GM19239 (cell line): Measurements from ENCODE around the gene TAF9.
"Not testable (repeated sequence)": the region's sequence is repeated elsewhere in the genome, so short reads cannot be mapped to it uniquely, and the experiment has no call there.

ENCODE experiments used
- DNase-seq: peaks from one replicate; pipeline ENCODE4 v3.0.0; 2011; ENCODE audit warnings: low spot score; ENCODE audit not compliant: insufficient read length
- FAIRE-seq: peaks from 2 replicates; lab custom pipeline; 2011; peaks lifted over from hg19 to GRCh38; lab: Jason Lieb, UNC

Gene TAF9

GRCh38 chr5:69369340-69370121 is at the start of gene TAF9, which contains the start of the genes AK6 and RAD17:
Gene TAF9, minus strand, starts transcription at chr5:69369520. Its CDS starts 3,783 bp downstream, at chr5:69365737.
Gene AK6, minus strand, starts transcription at chr5:69369520. Its CDS starts 30 bp downstream, at chr5:69369490.
Gene RAD17, plus strand, starts transcription at chr5:69369818. Its CDS starts 2,391 bp downstream, at chr5:69372209.
- peak; percentile 91 for FAIRE-seq

GRCh38 chr5:69418554-69418953 is 49.2 kb upstream of the TAF9 start:
- no peak for DNase-seq

More at GRCh38 chr5:69369340-69370121, at the start of gene TAF9, which contains the start of the genes AK6 and RAD17:
- DNase-seq, result peak; percentile 66

GRCh38 chr5:69416699-69417098 is 47.4 kb upstream of the TAF9 start:
- no peak for FAIRE-seq

More at GRCh38 chr5:69418554-69418953, 49.2 kb upstream of the TAF9 start:
- FAIRE-seq, result no peak

GRCh38 chr5:69416180-69416579 is 46.9 kb upstream of the TAF9 start:
- DNase-seq (no peak), FAIRE-seq (no peak)

More at GRCh38 chr5:69416699-69417098, 47.4 kb upstream of the TAF9 start:
- no peak for DNase-seq

GRCh38 chr5:69415584-69415958 is 46.3 kb upstream of the TAF9 start:
- FAIRE-seq, result no peak
- no peak for DNase-seq

GRCh38 chr5:69414885-69415583 is 45.7 kb upstream of the TAF9 start, which contains the start of gene MARVELD2:
Gene MARVELD2, plus strand, starts transcription at chr5:69415116. Its CDS starts 4,270 bp downstream, at chr5:69419386.
- peak; percentile 11 for FAIRE-seq
- DNase-seq, result peak; percentile 31

- DNase-seq (no peak), FAIRE-seq (no peak)
Measured at GRCh38 chr5:69404659-69405330, 35.5 kb upstream of the TAF9 start.

- no peak for FAIRE-seq
- DNase-seq, result no peak
Measured at GRCh38 chr5:69378376-69378775, 9.1 kb upstream of the TAF9 start.

GRCh38 chr5:69374911-69375446 is 5.7 kb upstream of the TAF9 start:
- DNase-seq (no peak), FAIRE-seq (peak; percentile 96)

- FAIRE-seq (no peak), DNase-seq (no peak)
Measured at GRCh38 chr5:69372394-69372793, 3.1 kb upstream of the TAF9 start.

GRCh38 chr5:69370335-69370734 is 1.0 kb upstream of the TAF9 start:
- peak; percentile 14 for FAIRE-seq
- not testable (repeated sequence) for DNase-seq

GRCh38 chr5:69368458-69369339 is 621 bp downstream of the TAF9 start:
- peak; percentile 31 for FAIRE-seq
- DNase-seq, result no peak

- FAIRE-seq, result no peak
- DNase-seq, result no peak
Measured at GRCh38 chr5:69367697-69368279, 1.5 kb downstream of the TAF9 start.

GRCh38 chr5:69364850-69365249 is 4.5 kb downstream of the TAF9 start:
- no peak for DNase-seq
- no peak for FAIRE-seq

- DNase-seq (no peak), FAIRE-seq (no peak)
Measured at GRCh38 chr5:69364414-69364813, 4.9 kb downstream of the TAF9 start.

- no peak for FAIRE-seq
- DNase-seq, result no peak
Measured at GRCh38 chr5:69360442-69360841, 8.9 kb downstream of the TAF9 start.

GRCh38 chr5:69359699-69360098 is 9.6 kb downstream of the TAF9 start:
- FAIRE-seq, result no peak

GRCh38 chr5:69350664-69351063 is 18.7 kb downstream of the TAF9 start:
- no peak for DNase-seq
- FAIRE-seq, result no peak

More at GRCh38 chr5:69359699-69360098, 9.6 kb downstream of the TAF9 start:
- DNase-seq, result no peak

- no peak for FAIRE-seq
- no peak for DNase-seq
Measured at GRCh38 chr5:69343083-69343482, 26.2 kb downstream of the TAF9 start.
